Thyroid gland (tissue), 4 donors: ENCODE measurements around the gene METTL26.

Source experiments
- CTCF ChIP-seq, 6 experiments: fragments of 200-600 bp in 3 of 6; fragments of 450-650 bp in 3 of 6; sonication (generic) in 3 of 6; IDR thresholded peaks; one replicate each; pipeline ENCODE4 v1.5.1; 2016 to 2019; ENCODE audit warnings: antibody characterized with exemption in 6 of 6, mild to moderate bottlenecking in 2 of 6, inconsistent platforms in 1 of 6, moderate library complexity in 1 of 6
- POLR2A ChIP-seq, 2 donors: fragments of 450-650 bp; IDR thresholded peaks; one replicate each; pipeline ENCODE4 v1.6.1; 2017; ENCODE audit warnings: antibody characterized with exemption in 2 of 2, mild to moderate bottlenecking in 2 of 2, moderate library complexity in 1 of 2

GRCh38 chr16:637081-638018, 1.2 kb upstream of the METTL26 start:
- TF ChIP-seq POLR2A (IDR thresholded peaks at IDR 0.05): no peak
- TF ChIP-seq CTCF (IDR thresholded peaks at IDR 0.05): no peak
